ENCODE data around the gene NAGK.

DNA sequence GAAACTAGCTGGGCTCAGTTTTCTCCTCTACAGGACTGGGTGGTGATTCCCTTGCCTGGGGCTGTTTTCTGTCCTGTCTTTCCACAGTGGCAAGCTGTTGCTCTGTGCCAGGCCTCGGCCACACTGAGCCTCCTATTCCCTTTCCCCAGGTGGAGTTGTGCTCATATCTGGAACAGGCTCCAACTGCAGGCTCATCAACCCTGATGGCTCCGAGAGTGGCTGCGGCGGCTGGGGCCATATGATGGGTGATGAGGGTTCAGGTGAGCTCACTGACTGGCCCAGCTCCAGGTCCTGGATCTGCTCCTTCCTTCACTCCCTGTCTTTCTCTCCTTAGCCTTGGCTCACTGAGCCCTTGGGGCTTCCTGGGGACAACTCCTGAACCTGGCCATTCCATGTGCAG is 4.0 kb downstream of the NAGK start:
- TF ChIP-seq EZH2 (IDR thresholded peaks at IDR 0.05; ENCODE audit: borderline replicate concordance, low read length), result no peak
- TF ChIP-seq, protein P1, sequence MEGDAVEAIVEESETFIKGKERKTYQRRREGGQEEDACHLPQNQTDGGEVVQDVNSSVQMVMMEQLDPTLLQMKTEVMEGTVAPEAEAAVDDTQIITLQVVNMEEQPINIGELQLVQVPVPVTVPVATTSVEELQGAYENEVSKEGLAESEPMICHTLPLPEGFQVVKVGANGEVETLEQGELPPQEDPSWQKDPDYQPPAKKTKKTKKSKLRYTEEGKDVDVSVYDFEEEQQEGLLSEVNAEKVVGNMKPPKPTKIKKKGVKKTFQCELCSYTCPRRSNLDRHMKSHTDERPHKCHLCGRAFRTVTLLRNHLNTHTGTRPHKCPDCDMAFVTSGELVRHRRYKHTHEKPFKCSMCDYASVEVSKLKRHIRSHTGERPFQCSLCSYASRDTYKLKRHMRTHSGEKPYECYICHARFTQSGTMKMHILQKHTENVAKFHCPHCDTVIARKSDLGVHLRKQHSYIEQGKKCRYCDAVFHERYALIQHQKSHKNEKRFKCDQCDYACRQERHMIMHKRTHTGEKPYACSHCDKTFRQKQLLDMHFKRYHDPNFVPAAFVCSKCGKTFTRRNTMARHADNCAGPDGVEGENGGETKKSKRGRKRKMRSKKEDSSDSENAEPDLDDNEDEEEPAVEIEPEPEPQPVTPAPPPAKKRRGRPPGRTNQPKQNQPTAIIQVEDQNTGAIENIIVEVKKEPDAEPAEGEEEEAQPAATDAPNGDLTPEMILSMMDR (conservative IDR thresholded peaks at IDR 0.05 in 1 of 2, IDR thresholded peaks at IDR 0.05 in 1 of 2; ENCODE audit: extremely low read depth in 1 of 2, insufficient read depth in 1 of 2, low read depth in 1 of 2, low read length in 2 of 2), result no peak
